Breast epithelium (tissue), 4 donors: ENCODE results near the gene TBX2. TPM values are rescaled to one million over a fixed set of nuclear protein-coding genes. Genes with fewer than 3 reads are reported as not detected.
A peak's percentile ranks its signal among the peaks of the same experiment; 100 is the strongest.

Source experiments
- DNase-seq, 2 donors: peaks; one replicate each; pipeline ENCODE4 v3.0.0-alpha.2; 2019; ENCODE audit warnings: low spot score in 2 of 2
- H3K27ac ChIP-seq, 2 donors: fragments of 200-600 bp; sonication (generic) in 1 of 2; one replicate each; pipeline ENCODE4 v1.5.1; 2016 to 2019; ENCODE audit warnings: mild to moderate bottlenecking in 1 of 2
- H3K27me3 ChIP-seq, 2 donors: fragments of 200-600 bp; sonication (generic) in 1 of 2; one replicate each; pipeline versions ENCODE4 v1.5.1 to v1.6.0; 2017 to 2019; ENCODE audit warnings: control low read depth in 1 of 2, mild to moderate bottlenecking in 1 of 2
- H3K36me3 ChIP-seq: fragments of 200-600 bp; one replicate; pipeline ENCODE4 v1.5.1; 2019
- H3K4me1 ChIP-seq, 2 donors: fragments of 200-600 bp; sonication (generic); one replicate each; pipeline ENCODE4 v1.5.1; 2016 to 2019; ENCODE audit warnings: control low read depth in 1 of 2
- H3K4me3 ChIP-seq, 3 donors: fragments of 200-600 bp; sonication (generic); 1 replicate in 2 of 3; 2 replicates in 1 of 3; pipeline ENCODE4 v1.5.1; 2016 to 2019; ENCODE audit warnings: mild to moderate bottlenecking in 3 of 3, moderate library complexity in 2 of 3
- H3K9me3 ChIP-seq, 2 donors: fragments of 200-600 bp; sonication (generic) in 1 of 2; one replicate each; pipeline ENCODE4 v1.5.1; 2016 to 2019; ENCODE audit warnings: control low read depth in 1 of 2
- CTCF ChIP-seq, 3 donors: fragments of 450-650 bp; IDR thresholded peaks; one replicate each; pipeline ENCODE4 v1.5.1; 2016 to 2017; ENCODE audit warnings: antibody characterized with exemption in 3 of 3, mild to moderate bottlenecking in 3 of 3, moderate library complexity in 3 of 3
- POLR2A ChIP-seq: fragments of 450-650 bp; IDR thresholded peaks from one replicate; pipeline ENCODE4 v1.6.1; 2016; ENCODE audit warnings: antibody characterized with exemption, mild to moderate bottlenecking, moderate library complexity
- POLR2AphosphoS5 ChIP-seq, 3 donors: sonication (generic); formaldehyde crosslinking; IDR thresholded peaks; one replicate each; pipeline ENCODE4 v1.6.1; 2017; ENCODE audit warnings: antibody characterized with exemption in 3 of 3
- intact Hi-C: fragments of 100-400 bp; cut with DNase I; formaldehyde crosslinking; loops from one replicate; pipeline ENCODE4 v1.15.1; 2023; ENCODE audit warnings: low total_unique reads
- total RNA-seq, 3 donors: library from RNA; depleted of rRNA; stranded (reverse); fragments of >200 nt; gene quantifications; one replicate each; pipeline ENCODE4 v1.1.0, GENCODE V29; 2016

TBX2 gene
- total RNA-seq, 3 donors from 2014 or later, result 4.8 to 8.5 (median 5.7) TPM

- peaks cover 0 to 3% of the 10 kb centered on the region in 2 donors for H3K4me1 ChIP-seq
- intact Hi-C loops, result no loop called here
- H3K36me3 ChIP-seq, result no peaks in the 10 kb centered on the region
- H3K27ac ChIP-seq, result peak overlapping the region; percentile 54 to 94
- TF ChIP-seq POLR2AphosphoS5 (IDR thresholded peaks at IDR 0.05), result no peak
- no peak for TF ChIP-seq CTCF (IDR thresholded peaks at IDR 0.05)
- no peak for TF ChIP-seq POLR2A
- peak overlapping the region in 1 of 3 donors; percentile 95 for H3K4me3 ChIP-seq
- no peaks in the 10 kb centered on the region for H3K9me3 ChIP-seq
- DNase-seq, result no peak
- H3K27me3 ChIP-seq, result peaks cover 12 to 13% of the 10 kb centered on the region in 2 donors
Measured at GRCh38 chr17:61395409-61395982, 4.1 kb upstream of the TBX2 start.

DNA sequence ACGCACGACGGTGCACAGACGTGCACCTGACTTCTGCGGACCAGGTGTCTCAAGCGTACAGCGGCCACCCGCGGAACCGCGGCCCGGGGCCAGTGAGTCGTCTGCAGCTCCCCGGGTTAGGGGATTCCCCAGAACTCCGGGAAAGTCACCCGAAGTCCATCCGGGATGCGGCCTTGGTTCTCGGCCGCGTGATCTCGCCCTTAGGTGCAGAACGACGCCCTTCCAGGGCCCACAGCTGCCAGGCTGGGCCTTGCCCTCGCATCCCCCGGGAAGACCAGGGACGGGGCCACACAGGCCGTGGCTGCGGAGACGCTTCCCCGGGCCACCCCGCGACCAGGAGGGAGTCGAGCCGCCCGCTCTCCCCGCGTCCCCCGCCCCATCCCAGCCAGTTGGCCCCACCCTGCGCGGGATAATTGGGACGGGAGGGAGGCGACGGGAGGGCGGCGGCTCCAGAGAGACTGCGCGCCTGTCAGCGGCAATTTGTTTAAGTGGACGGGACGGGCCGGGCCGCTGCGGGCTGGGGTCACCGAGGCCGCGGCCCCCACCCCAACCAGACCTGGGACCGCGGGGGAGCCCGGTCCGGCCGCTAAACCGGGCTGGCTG lies 3.6 kb upstream of the TBX2 start:
- Histone ChIP-seq H3K27me3 (peaks cover 12 to 16% of the 10 kb centered on the region in 2 donors), H3K27ac (peak overlapping the region; percentile 54 to 94), H3K36me3 (no peaks in the 10 kb centered on the region), H3K9me3 (no peaks in the 10 kb centered on the region), H3K4me1 (peaks cover 0 to 3% of the 10 kb centered on the region in 2 donors), H3K4me3 (peak overlapping the region; percentile 53 to 95 (median 68))
- DNase-seq, result no peak
- TF ChIP-seq POLR2AphosphoS5 (IDR thresholded peaks at IDR 0.05) (no peak), POLR2A (no peak), CTCF (IDR thresholded peaks at IDR 0.05) (no peak)
- intact Hi-C loops, result no loop called here

DNA sequence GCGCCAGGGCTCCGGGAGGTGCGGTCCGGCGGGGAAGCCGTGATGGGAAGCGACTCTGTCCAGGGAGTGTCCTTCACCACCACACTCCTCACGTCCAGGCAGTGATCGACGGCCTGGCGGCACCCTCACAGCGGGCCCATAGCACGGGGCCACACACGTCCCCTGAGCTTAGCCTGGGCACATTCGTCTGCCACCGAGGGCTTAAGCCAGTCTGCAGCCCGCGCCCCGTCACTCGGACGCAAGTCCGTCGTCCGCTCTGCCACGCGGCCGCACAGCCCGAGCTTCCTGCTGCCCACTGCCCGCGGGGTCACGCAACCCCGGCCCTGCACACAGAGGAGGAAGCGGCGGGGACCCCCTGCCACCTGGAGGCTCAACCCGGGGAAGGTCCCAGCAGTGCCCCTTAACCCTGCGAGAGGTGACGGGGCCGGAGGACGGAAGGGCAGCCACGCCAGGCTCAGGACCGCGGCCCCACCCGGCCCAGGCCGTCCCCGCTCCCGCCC lies 3.0 kb upstream of the TBX2 start:
- intact Hi-C loops, result no loop called here
- no peaks in the 10 kb centered on the region for H3K9me3 ChIP-seq
- TF ChIP-seq CTCF (IDR thresholded peaks at IDR 0.05) (no peak), POLR2AphosphoS5 (IDR thresholded peaks at IDR 0.05) (no peak), POLR2A (no peak)
- peaks cover 12 to 22% of the 10 kb centered on the region in 2 donors for H3K27me3 ChIP-seq
- H3K4me1 ChIP-seq, result peaks cover 0 to 3% of the 10 kb centered on the region in 2 donors
- DNase-seq, result no peak
- H3K27ac ChIP-seq, result peak overlapping the region; percentile 54 to 94
- H3K4me3 ChIP-seq, result peak overlapping the region; percentile 53 to 95 (median 68)
- no peaks in the 10 kb centered on the region for H3K36me3 ChIP-seq

GRCh38 chr17:61397086-61397842 lies 2.4 kb upstream of the TBX2 start:
- TF ChIP-seq POLR2AphosphoS5 (IDR thresholded peaks at IDR 0.05), result no peak
- no peak for TF ChIP-seq POLR2A
- no peak for TF ChIP-seq CTCF (IDR thresholded peaks at IDR 0.05)
- H3K9me3 ChIP-seq, result no peaks in the 10 kb centered on the region
- H3K27me3 ChIP-seq, result peaks cover 12 to 24% of the 10 kb centered on the region in 2 donors
- peak overlapping the region; percentile 54 to 94 for H3K27ac ChIP-seq
- no peak for DNase-seq
- peaks cover 0 to 3% of the 10 kb centered on the region in 2 donors for H3K4me1 ChIP-seq
- intact Hi-C loops, result no loop called here
- H3K4me3 ChIP-seq, result peak overlapping the region; percentile 53 to 95 (median 68)
- H3K36me3 ChIP-seq, result no peaks in the 10 kb centered on the region
